ENCODE results near the gene SLC35G2.
A peak's percentile ranks its signal among the peaks of the same experiment; 100 is the strongest.
"Not testable (repeated sequence)": the region's sequence is repeated elsewhere in the genome, so short reads cannot be mapped to it uniquely, and the experiment has no call there.

The SLC35G2 gene

GRCh38 chr3:136818769-136819391, at the start of gene SLC35G2:
Gene SLC35G2 (plus strand): TSS chr3:136819126. CDS start chr3:136854461, 35,335 bp downstream.
- peak in 1 of 2 donors; percentile 12 for DNase-seq (ENCODE audit: extremely low read depth in 1 of 2, low read depth in 1 of 2)

GRCh38 chr3:136772709-136773108, 46.2 kb upstream of the SLC35G2 start:
- DNase-seq (ENCODE audit: extremely low read depth in 1 of 2, low read depth in 1 of 2) = no peak

- DNase-seq (ENCODE audit: extremely low read depth in 1 of 2, low read depth in 1 of 2) = no peak
These were observed 40.1 kb upstream of the SLC35G2 start for GRCh38 chr3:136778865-136779264.

- DNase-seq (ENCODE audit: extremely low read depth in 1 of 2, low read depth in 1 of 2) = no peak
These were observed 38.2 kb upstream of the SLC35G2 start for GRCh38 chr3:136780741-136781140.

- DNase-seq (ENCODE audit: extremely low read depth in 1 of 2, low read depth in 1 of 2) = no peak
These were observed 35.2 kb upstream of the SLC35G2 start for GRCh38 chr3:136783708-136784191.

GRCh38 chr3:136787349-136787748, 31.6 kb upstream of the SLC35G2 start:
- DNase-seq (ENCODE audit: extremely low read depth in 1 of 2, low read depth in 1 of 2) = peak in 1 of 2 donors; percentile 1

- no peak for DNase-seq (ENCODE audit: extremely low read depth in 1 of 2, low read depth in 1 of 2)
These were observed 30.8 kb upstream of the SLC35G2 start for GRCh38 chr3:136788154-136788553.

- DNase-seq (ENCODE audit: extremely low read depth in 1 of 2, low read depth in 1 of 2) = no peak
These were observed 28.9 kb upstream of the SLC35G2 start for GRCh38 chr3:136789976-136790375.

- no peak for DNase-seq (ENCODE audit: extremely low read depth in 1 of 2, low read depth in 1 of 2)
These were observed 28.1 kb upstream of the SLC35G2 start for GRCh38 chr3:136790786-136791185.

GRCh38 chr3:136792556-136793330, 26.2 kb upstream of the SLC35G2 start:
- no peak for DNase-seq (ENCODE audit: extremely low read depth in 1 of 2, low read depth in 1 of 2)

- DNase-seq (ENCODE audit: extremely low read depth in 1 of 2, low read depth in 1 of 2) = not testable (repeated sequence)
These were observed 17.8 kb upstream of the SLC35G2 start for GRCh38 chr3:136801146-136801545.

- no peak for DNase-seq (ENCODE audit: extremely low read depth in 1 of 2, low read depth in 1 of 2)
These were observed 16.4 kb upstream of the SLC35G2 start for GRCh38 chr3:136802481-136802996.

- DNase-seq (ENCODE audit: extremely low read depth in 1 of 2, low read depth in 1 of 2) = no peak
These were observed 14.8 kb upstream of the SLC35G2 start for GRCh38 chr3:136804141-136804540.

- no peak for DNase-seq (ENCODE audit: extremely low read depth in 1 of 2, low read depth in 1 of 2)
These were observed 14.1 kb upstream of the SLC35G2 start for GRCh38 chr3:136804813-136805212.

- no peak for DNase-seq (ENCODE audit: extremely low read depth in 1 of 2, low read depth in 1 of 2)
These were observed 13.1 kb upstream of the SLC35G2 start for GRCh38 chr3:136805795-136806194.

- DNase-seq (ENCODE audit: extremely low read depth in 1 of 2, low read depth in 1 of 2) = no peak
These were observed 7.2 kb upstream of the SLC35G2 start for GRCh38 chr3:136811701-136812100.

GRCh38 chr3:136817448-136817847, 1.5 kb upstream of the SLC35G2 start:
- no peak for DNase-seq (ENCODE audit: extremely low read depth in 1 of 2, low read depth in 1 of 2)

- no peak for DNase-seq (ENCODE audit: extremely low read depth in 1 of 2, low read depth in 1 of 2)
These were observed 646 bp upstream of the SLC35G2 start for GRCh38 chr3:136818191-136818768.

- DNase-seq (ENCODE audit: extremely low read depth in 1 of 2, low read depth in 1 of 2) = no peak
These were observed 435 bp downstream of the SLC35G2 start for GRCh38 chr3:136819392-136819730.

GRCh38 chr3:136819731-136820679, 1.1 kb downstream of the SLC35G2 start:
- peak in 1 of 2 donors; percentile 15 for DNase-seq (ENCODE audit: extremely low read depth in 1 of 2, low read depth in 1 of 2)

- no peak for DNase-seq (ENCODE audit: extremely low read depth in 1 of 2, low read depth in 1 of 2)
These were observed 12.5 kb downstream of the SLC35G2 start for GRCh38 chr3:136831461-136831860.
